SK-N-SH treated with all-trans-retinoic acid at 6 μM for 48 hours (cell line): ENCODE data around the gene RNASE12.
"Not testable (repeated sequence)": the region's sequence is repeated elsewhere in the genome, so short reads cannot be mapped to it uniquely, and the experiment has no call there.

ENCODE experiments used
- ISL1 ChIP-seq: fragments of 250-450 bp; sonication (Bioruptor Pico); IDR thresholded peaks from 2 replicates; pipeline ENCODE4 v2.1.2; 2022; ENCODE audit warnings: mild to moderate bottlenecking, moderate library complexity
- OSR1 ChIP-seq: fragments of 250-450 bp; sonication (Bioruptor Pico); IDR thresholded peaks from 2 replicates; pipeline ENCODE4 v1.8.0; 2022; ENCODE audit warnings: moderate library complexity, mild to moderate bottlenecking, inconsistent platforms
- PPARA ChIP-seq: fragments of 250-450 bp; sonication (Bioruptor Pico); IDR thresholded peaks from 2 replicates; pipeline ENCODE4 v1.5.0; 2020; ENCODE audit warnings: mild to moderate bottlenecking, borderline replicate concordance
- RARB ChIP-seq: fragments of 250-450 bp; sonication (Bioruptor Pico); IDR thresholded peaks from 2 replicates; pipeline ENCODE4 v1.8.0; 2021; ENCODE audit warnings: mild to moderate bottlenecking, moderate library complexity
- SNAI2 ChIP-seq: fragments of 250-450 bp; sonication (Bioruptor Pico); IDR thresholded peaks from 2 replicates; pipeline ENCODE4 v1.5.0; 2020; ENCODE audit warnings: mild to moderate bottlenecking, moderate library complexity
- TOX ChIP-seq: fragments of 250-450 bp; sonication (Bioruptor Pico); IDR thresholded peaks from 2 replicates; pipeline ENCODE4 v1.8.0; 2021; ENCODE audit warnings: mild to moderate bottlenecking, moderate library complexity, borderline replicate concordance
- TF ChIP-seq, protein P1 (sequence below): fragments of 250-450 bp; sonication (Bioruptor Pico); IDR thresholded peaks from 2 replicates; pipeline ENCODE4 v1.8.0; 2020; ENCODE audit warnings: mild to moderate bottlenecking, moderate library complexity, borderline replicate concordance
- TF ChIP-seq, protein P2 (sequence below): fragments of 250-450 bp; sonication (Bioruptor Pico); IDR thresholded peaks from 2 replicates; pipeline ENCODE4 v1.5.0; 2020; ENCODE audit warnings: mild to moderate bottlenecking, moderate library complexity

DNA sequence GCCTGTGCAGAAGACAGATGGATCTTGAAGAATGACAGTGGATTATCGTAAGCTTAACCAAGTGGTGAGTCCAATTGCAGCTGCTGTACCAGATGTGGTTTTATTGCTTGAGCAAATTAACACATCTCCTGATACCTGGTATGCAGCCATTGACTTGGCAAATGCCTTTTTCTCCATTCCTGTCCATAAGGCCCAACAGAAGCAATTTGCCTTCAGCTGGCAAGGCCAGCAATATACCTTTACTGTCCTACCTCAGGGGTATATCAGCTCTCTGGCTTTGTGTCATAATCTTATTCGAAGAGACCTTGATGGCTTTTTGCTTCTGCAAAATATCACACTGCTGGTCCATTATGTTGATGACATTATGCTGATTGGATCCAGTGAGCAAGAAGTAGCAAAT lies 21.3 kb downstream of the RNASE12 start:
- not testable (repeated sequence) for TF ChIP-seq SNAI2; RARB (CRISPR knock-in tag); ISL1 (CRISPR knock-in tag); TOX (CRISPR knock-in tag); OSR1 (CRISPR knock-in tag); PPARA
- TF ChIP-seq, protein P1, sequence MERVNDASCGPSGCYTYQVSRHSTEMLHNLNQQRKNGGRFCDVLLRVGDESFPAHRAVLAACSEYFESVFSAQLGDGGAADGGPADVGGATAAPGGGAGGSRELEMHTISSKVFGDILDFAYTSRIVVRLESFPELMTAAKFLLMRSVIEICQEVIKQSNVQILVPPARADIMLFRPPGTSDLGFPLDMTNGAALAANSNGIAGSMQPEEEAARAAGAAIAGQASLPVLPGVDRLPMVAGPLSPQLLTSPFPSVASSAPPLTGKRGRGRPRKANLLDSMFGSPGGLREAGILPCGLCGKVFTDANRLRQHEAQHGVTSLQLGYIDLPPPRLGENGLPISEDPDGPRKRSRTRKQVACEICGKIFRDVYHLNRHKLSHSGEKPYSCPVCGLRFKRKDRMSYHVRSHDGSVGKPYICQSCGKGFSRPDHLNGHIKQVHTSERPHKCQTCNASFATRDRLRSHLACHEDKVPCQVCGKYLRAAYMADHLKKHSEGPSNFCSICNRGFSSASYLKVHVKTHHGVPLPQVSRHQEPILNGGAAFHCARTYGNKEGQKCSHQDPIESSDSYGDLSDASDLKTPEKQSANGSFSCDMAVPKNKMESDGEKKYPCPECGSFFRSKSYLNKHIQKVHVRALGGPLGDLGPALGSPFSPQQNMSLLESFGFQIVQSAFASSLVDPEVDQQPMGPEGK = not testable (repeated sequence)
- TF ChIP-seq, protein P2, sequence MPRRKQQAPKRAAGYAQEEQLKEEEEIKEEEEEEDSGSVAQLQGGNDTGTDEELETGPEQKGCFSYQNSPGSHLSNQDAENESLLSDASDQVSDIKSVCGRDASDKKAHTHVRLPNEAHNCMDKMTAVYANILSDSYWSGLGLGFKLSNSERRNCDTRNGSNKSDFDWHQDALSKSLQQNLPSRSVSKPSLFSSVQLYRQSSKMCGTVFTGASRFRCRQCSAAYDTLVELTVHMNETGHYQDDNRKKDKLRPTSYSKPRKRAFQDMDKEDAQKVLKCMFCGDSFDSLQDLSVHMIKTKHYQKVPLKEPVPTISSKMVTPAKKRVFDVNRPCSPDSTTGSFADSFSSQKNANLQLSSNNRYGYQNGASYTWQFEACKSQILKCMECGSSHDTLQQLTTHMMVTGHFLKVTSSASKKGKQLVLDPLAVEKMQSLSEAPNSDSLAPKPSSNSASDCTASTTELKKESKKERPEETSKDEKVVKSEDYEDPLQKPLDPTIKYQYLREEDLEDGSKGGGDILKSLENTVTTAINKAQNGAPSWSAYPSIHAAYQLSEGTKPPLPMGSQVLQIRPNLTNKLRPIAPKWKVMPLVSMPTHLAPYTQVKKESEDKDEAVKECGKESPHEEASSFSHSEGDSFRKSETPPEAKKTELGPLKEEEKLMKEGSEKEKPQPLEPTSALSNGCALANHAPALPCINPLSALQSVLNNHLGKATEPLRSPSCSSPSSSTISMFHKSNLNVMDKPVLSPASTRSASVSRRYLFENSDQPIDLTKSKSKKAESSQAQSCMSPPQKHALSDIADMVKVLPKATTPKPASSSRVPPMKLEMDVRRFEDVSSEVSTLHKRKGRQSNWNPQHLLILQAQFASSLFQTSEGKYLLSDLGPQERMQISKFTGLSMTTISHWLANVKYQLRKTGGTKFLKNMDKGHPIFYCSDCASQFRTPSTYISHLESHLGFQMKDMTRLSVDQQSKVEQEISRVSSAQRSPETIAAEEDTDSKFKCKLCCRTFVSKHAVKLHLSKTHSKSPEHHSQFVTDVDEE (CRISPR knock-in tag) = not testable (repeated sequence)
